H7 (cell line): Measurements from ENCODE around the gene OR4M1. TPM values are rescaled to one million over a fixed set of nuclear protein-coding genes. Genes with fewer than 3 reads are reported as not detected.
"Not testable (repeated sequence)": the region's sequence is repeated elsewhere in the genome, so short reads cannot be mapped to it uniquely, and the experiment has no call there.

Experiments used
- DNase-seq: peaks from one replicate; pipeline ENCODE4 v3.0.0; 2012
- H3K27me3 ChIP-seq: 2 replicates; pipeline ENCODE4 v1.6.0; 2011; ENCODE audit warnings: mild to moderate bottlenecking, low read length; ENCODE audit not compliant: control insufficient read depth, insufficient read depth
- H3K36me3 ChIP-seq: replicated peaks from 2 replicates; pipeline ENCODE4 v1.5.1; 2011; ENCODE audit warnings: low read length; ENCODE audit not compliant: control insufficient read depth, insufficient read depth
- H3K4me3 ChIP-seq: 2 replicates; pipeline ENCODE4 v1.5.1; 2011; ENCODE audit warnings: low read depth, mild to moderate bottlenecking, control low read depth, low read length, moderate library complexity; ENCODE audit not compliant: insufficient read depth
- total RNA-seq: library from RNA; depleted of rRNA; stranded (reverse); fragments of >200 nt; shearing (Covaris generic); gene quantifications from 2 replicates; pipeline ENCODE4 v1.2.3, GENCODE V29; 2014; rRNA removed

The OR4M1 gene
- total RNA-seq: not detected in 2 replicates

- not testable (repeated sequence) for H3K36me3 ChIP-seq, H3K27me3 ChIP-seq, DNase-seq, H3K4me3 ChIP-seq
These were observed at the start of gene OR4M1 for GRCh38 chr14:19773204-19773603. TSS of gene OR4M1 (plus strand) at chr14:19773504. CDS start at chr14:19780323, 6,819 bp downstream.

GRCh38 chr14:19729359-19729758 lies 43.9 kb upstream of the OR4M1 start:
- DNase-seq: no peak
- H3K36me3 ChIP-seq: no peaks in the 10 kb centered on the region
- no peak overlapping the region for H3K4me3 ChIP-seq
- no peaks in the 10 kb centered on the region for H3K27me3 ChIP-seq

GRCh38 chr14:19729763-19730162 lies 43.5 kb upstream of the OR4M1 start:
- Histone ChIP-seq H3K36me3 (no peaks in the 10 kb centered on the region), H3K27me3 (no peaks in the 10 kb centered on the region), H3K4me3 (no peak overlapping the region)
- no peak for DNase-seq

- not testable (repeated sequence) for H3K27me3 ChIP-seq, DNase-seq, H3K4me3 ChIP-seq, H3K36me3 ChIP-seq
These were observed 39.4 kb upstream of the OR4M1 start for GRCh38 chr14:19733893-19734292.

GRCh38 chr14:19743256-19743655 lies 30.0 kb upstream of the OR4M1 start, which contains the start of gene OR4Q3:
TSS of gene OR4Q3 (plus strand) at chr14:19743571.
- no peak for DNase-seq

GRCh38 chr14:19752316-19752715 lies 21.0 kb upstream of the OR4M1 start:
- not testable (repeated sequence) for H3K27me3 ChIP-seq, DNase-seq, H3K4me3 ChIP-seq, H3K36me3 ChIP-seq

More at GRCh38 chr14:19743256-19743655, 30.0 kb upstream of the OR4M1 start, which contains the start of gene OR4Q3:
- no peak within 1 kb of the TSS for H3K4me3 ChIP-seq
- no peaks in the 10 kb centered on the region for H3K27me3 ChIP-seq
- no peaks in the 10 kb centered on the region for H3K36me3 ChIP-seq

GRCh38 chr14:19754172-19754571 lies 19.1 kb upstream of the OR4M1 start:
- no peaks in the 10 kb centered on the region for H3K36me3 ChIP-seq
- DNase-seq: no peak
- H3K4me3 ChIP-seq: no peak overlapping the region
- no peaks in the 10 kb centered on the region for H3K27me3 ChIP-seq

GRCh38 chr14:19771491-19771890 lies 1.8 kb upstream of the OR4M1 start:
- DNase-seq, H3K27me3 ChIP-seq, H3K36me3 ChIP-seq, H3K4me3 ChIP-seq: not testable (repeated sequence)

- no peaks in the 10 kb centered on the region for H3K36me3 ChIP-seq
- no peaks in the 10 kb centered on the region for H3K27me3 ChIP-seq
- H3K4me3 ChIP-seq: no peak overlapping the region
- DNase-seq: no peak
These were observed 1.3 kb upstream of the OR4M1 start for GRCh38 chr14:19771895-19772430.

GRCh38 chr14:19772454-19772853 lies 850 bp upstream of the OR4M1 start:
- not testable (repeated sequence) for H3K4me3 ChIP-seq, H3K27me3 ChIP-seq, DNase-seq, H3K36me3 ChIP-seq

GRCh38 chr14:19775587-19775986 lies 2.3 kb downstream of the OR4M1 start:
- Histone ChIP-seq H3K27me3 (no peaks in the 10 kb centered on the region), H3K36me3 (no peaks in the 10 kb centered on the region), H3K4me3 (no peak overlapping the region)
- DNase-seq: no peak

GRCh38 chr14:19785848-19786247 lies 12.5 kb downstream of the OR4M1 start:
- not testable (repeated sequence) for H3K27me3 ChIP-seq, H3K36me3 ChIP-seq, H3K4me3 ChIP-seq, DNase-seq

GRCh38 chr14:19787318-19787717 lies 14.0 kb downstream of the OR4M1 start:
- not testable (repeated sequence) for H3K4me3 ChIP-seq, H3K27me3 ChIP-seq, H3K36me3 ChIP-seq, DNase-seq

- H3K27me3 ChIP-seq, H3K4me3 ChIP-seq, DNase-seq, H3K36me3 ChIP-seq: not testable (repeated sequence)
These were observed 14.8 kb downstream of the OR4M1 start for GRCh38 chr14:19788150-19788549.

GRCh38 chr14:19796520-19797108 lies 23.3 kb downstream of the OR4M1 start:
- not testable (repeated sequence) for H3K4me3 ChIP-seq, H3K36me3 ChIP-seq, DNase-seq

More at GRCh38 chr14:19796520-19797108, 23.3 kb downstream of the OR4M1 start:
- H3K27me3 ChIP-seq: not testable (repeated sequence)
